Left cardiac atrium (tissue), 4 donors: ENCODE measurements around the gene PLEKHA7. TPM values are rescaled to one million over a fixed set of nuclear protein-coding genes. Genes with fewer than 3 reads are reported as not detected.
"Not testable (repeated sequence)": the region's sequence is repeated elsewhere in the genome, so short reads cannot be mapped to it uniquely, and the experiment has no call there.

Experiments
- ATAC-seq, 2 donors: fragments of 200-7000 bp; cut with Tn5 transposase; one replicate each; pipeline ENCODE4 v1.9.1; 2020; ENCODE audit warnings: mild to moderate bottlenecking in 2 of 2, moderate library complexity in 2 of 2
- DNase-seq: peaks from one replicate; pipeline ENCODE4 v3.0.0-alpha.2; 2020
- intact Hi-C, 2 donors: fragments of 100-400 bp; cut with DNase I; formaldehyde crosslinking; loops; one replicate each; pipeline versions ENCODE4 v1.14.1 to v1.15.1; 2022 to 2023
- long read RNA-seq: library from polyadenylated mRNA; unstranded; transcript quantifications from one replicate; pipeline ENCODE4 v2.0.0, GENCODE V29; 2021
- total RNA-seq, 2 donors: library from RNA; stranded (reverse); fragmentation: NEBNext Ultra II Directional; extraction: Animal tissue kit (Norgen Biotek cat#: 25700); gene quantifications; one replicate each; pipeline ENCODE4 v1.2.1, GENCODE V29; 2021
- donor health status: DM: no; HTN: yes; CAD: no.
- donor health status: DM: no; HTN: yes; CAD: no; lungs with severe emphysema.
- donor health status: DM: yes; HTN: yes; CAD: no.
- donor health status: Dilated cardiomyopathy.

Gene PLEKHA7
- total RNA-seq: 10 to 100 TPM; 23.6 to 31.1 TPM
- long read RNA-seq, partial matches to known transcripts: 10 of 17 reads
- long read RNA-seq, other reads (novel, unspliced or antisense): 6 of 17 reads

DNA sequence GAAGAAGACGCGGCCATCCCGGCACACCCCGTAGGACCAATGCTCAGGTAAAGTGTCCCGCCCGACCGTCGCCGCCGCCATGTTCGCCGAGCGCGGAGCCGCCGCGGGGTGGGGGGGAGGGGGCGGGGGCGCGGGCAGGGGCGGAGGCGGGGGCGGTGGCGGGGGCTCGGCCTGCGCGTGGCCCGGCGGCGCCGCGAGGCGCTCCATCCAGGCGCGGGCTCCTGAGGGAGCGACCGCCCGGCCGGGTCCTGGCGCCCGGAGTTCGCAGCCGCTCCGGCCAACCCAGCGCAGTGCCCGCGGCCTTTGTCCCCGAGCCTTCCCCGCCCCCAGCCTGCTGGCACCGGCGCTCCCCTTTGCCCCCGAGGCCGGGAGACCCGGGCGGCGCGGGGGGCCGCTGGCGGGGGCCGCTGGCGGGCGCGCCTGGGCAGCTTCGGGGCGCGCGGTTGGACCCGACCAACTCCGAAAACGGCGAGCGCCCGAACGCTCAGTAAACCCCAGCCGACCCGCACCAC is at the start of gene PLEKHA7:
TSS of gene PLEKHA7 (minus strand) at position 94 of the 512 bp plus-strand sequence. CDS start at position 81, 13 bp downstream.
- intact Hi-C loops: loop anchor here (5.0 to 10.0 kb wide), 2 partner anchors 50 to 67 kb away; no protein-coding TSS in a partner anchor
- ATAC-seq (peak; percentile 14 to 72), DNase-seq (no peak)

DNA sequence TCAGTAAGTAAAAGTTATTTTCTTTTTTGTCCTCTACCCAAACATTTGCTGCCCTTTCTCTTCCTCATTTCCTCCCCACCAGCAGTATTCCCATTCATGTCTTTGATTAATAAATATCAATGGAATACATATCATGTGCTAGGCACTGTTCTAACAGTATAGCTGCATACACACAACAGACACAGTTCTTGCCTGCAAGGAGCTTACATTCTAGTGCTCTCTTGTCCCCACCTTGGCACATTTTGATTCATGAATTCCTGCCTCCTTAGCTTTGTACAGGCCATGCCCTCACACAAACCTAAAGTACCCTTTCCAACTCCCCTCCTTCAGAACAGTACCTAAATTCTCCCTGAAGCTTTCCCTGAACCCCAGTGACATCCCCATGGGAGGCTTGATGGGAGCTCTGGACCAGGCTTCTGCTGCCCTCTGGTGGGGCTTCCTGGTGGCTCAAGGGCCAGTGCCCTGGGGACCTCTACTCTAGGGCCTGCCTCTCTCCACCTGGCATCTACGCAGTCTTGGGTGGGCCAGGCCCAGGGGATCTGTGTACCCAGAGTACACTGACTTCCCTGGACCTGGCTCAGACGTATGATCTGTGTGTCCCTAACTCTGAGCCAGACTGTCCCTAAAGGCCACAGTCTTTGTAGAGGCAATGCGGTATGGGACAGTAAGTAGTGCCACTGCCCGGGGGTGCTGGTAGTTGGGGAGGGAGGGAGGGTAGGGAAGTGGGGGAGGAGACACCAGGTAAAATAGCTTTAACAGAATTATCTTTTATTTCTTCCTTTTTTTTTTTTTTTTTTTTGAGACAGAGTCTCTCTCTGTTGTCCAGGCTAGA is 49.2 kb upstream of the PLEKHA7 start:
- peak; percentile 62 for DNase-seq
- ATAC-seq: peak; percentile 94 to 95
- intact Hi-C loops: loop anchor here (1.0 to 10.0 kb wide), 6 partner anchors 49 to 279 kb away; partner anchors contain the start of gene PLEKHA7 (in 1 of the 2)

DNA sequence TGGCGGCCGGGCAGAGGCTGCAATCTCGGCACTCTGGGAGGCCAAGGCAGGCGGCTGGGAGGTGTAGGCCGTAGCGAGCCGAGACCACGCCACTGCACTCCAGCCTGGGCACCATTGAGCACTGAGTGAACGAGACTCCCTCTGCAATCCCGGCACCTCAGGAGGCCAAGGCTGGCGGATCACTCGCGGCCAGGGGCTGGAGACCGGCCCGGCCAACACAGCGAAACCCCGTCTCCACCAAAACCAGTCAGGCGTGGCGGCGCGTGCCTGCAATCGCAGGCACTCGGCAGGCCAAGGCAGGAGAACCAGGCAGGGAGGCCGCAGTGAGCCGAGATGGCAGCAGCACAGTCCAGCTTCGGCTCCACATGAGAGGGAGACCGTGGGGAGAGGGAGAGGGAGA is 36.9 kb upstream of the PLEKHA7 start:
- intact Hi-C loops, ATAC-seq, DNase-seq: not testable (repeated sequence)

DNA sequence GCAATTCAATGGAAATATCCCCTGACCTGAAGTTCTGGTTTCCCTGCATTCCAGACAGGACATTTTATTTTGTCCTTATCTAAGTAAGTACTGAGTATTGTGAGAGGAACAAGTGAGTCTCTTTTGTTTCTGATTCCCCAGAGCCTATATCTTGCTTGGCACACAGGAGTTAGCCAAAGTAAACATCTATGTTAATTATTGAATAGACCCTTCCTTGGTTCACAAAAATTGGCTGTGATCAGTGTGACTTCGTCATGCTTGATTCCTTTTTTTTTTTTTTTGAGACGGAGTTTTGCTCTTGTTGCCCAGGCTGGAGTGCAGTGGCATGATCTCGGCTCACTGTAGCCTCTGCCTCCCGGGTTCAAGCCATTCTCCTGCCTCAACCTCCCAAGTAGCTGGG is 34.3 kb upstream of the PLEKHA7 start:
- intact Hi-C loops, DNase-seq, ATAC-seq: not testable (repeated sequence)

GRCh38 chr11:17046690-17047089 is 32.5 kb upstream of the PLEKHA7 start:
- no peak for ATAC-seq
- DNase-seq: no peak
- intact Hi-C loops: no loop called here

DNA sequence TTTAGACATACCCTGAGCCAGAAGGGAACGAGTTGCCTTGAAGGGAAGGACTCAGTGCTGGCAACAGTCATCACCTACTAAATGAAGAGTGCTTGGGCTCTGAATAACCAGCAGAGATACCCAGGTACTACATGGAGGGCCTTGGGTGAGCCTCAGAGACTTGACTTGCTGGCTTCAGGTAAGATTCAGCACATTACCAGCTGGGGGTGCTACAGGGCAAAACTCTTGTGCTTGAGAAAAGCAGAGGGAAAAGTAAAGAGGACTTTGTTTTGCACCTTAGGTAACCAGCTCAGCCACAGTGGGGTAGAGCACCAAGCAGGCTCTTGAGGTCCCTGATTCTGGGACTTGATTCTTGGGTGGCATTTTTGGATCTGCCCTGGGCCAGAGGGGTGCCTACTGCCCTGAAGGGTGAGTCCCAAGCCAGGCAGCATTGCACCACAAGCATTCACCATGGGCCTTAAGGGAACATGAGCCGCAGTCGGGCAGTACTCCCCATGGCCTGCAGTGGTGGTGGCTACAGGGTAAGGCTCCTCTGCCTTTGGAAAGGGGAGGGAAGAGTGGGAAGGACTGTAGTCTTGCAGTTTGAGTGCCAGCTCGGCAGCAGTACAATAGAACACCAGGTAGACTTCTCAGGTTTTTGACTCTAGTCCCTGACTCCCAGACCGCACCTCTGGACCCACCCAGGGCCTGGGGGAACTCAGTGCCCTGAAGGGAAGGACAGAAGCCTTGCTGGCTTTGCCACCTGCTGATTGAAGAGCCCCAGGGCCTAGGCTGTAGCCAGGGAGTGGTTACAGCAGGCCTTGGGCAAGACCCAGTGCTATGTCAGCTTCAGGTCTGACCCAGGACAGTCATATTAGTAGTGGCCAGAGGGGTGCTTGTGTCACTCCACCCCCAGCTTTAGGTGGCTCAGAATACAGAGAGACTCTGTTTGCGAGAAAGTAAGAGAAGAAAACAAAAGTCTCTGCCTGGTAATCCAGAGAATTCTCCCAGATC is 22.7 kb upstream of the PLEKHA7 start:
- ATAC-seq (no peak), DNase-seq (no peak)
- intact Hi-C loops: no loop called here

DNA sequence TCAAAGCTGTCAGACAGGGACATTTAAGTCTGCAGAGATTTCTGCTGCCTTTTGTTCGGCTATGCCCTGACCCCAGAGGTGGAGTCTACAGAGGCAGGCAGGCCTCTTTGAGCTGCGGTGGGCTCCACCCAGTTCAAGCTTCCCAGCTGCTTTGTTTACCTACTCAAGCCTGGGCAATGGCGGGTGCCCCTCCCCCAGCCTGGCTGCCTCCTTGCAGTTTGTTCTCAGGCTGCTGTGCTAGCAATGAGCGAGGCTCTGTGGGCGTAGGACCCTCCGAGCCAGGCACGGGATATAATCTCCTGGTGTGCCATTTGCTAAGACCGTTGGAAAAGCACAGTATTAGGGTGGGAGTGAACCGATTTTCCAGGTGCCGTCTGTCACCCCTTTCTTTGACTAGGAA is 19.8 kb upstream of the PLEKHA7 start:
- ATAC-seq, intact Hi-C loops: not testable (repeated sequence)

GRCh38 chr11:17026487-17027082 is 12.4 kb upstream of the PLEKHA7 start:
- no peak for DNase-seq
- ATAC-seq: no peak
- intact Hi-C loops: no loop called here

More for the DNA sequence above, 19.8 kb upstream of the PLEKHA7 start:
- DNase-seq: not testable (repeated sequence)

GRCh38 chr11:17024924-17025323 is 10.7 kb upstream of the PLEKHA7 start:
- ATAC-seq (no peak), DNase-seq (no peak)
- intact Hi-C loops: no loop called here

- intact Hi-C loops: no loop called here
- DNase-seq (no peak), ATAC-seq (no peak)
These were observed 7.3 kb upstream of the PLEKHA7 start for GRCh38 chr11:17021511-17021910.

DNA sequence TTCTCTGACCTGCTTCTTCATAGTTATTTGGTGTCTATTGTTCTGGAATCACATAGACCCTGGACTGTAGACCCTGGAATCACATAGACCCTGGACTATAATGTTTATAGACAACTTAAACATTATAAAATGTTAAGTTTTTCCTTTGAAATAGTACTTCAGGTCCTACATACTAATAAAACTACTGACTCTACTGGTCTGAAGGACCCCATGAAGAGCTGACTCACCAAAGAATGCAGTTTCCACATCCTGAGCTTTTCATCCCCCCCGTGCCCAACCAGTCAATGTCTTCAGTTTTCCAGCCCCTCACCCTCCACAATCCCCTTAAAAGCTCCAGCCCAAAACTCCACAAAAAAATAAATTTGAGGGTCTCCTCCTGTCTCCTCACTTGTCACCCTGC is 6.6 kb upstream of the PLEKHA7 start:
- DNase-seq (no peak), ATAC-seq (no peak)
- intact Hi-C loops: no loop called here

DNA sequence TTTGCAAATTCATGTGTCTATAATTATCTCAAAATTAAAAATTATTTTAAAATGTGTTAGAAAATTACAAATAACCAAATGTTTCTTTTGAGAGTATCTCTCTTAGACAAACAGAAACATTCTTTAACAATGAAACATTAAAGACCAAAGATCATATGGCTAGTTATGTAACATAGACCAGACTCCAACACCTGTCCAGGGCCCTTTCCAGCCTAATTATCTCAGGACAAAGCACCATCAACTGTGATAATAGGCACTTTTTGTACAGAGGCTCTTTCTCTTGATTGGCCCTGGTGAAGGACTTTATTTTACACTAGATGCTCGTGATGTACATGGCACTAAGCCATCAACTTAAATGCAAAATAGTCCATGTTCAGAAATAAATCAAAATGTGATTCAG is 5.0 kb upstream of the PLEKHA7 start:
- ATAC-seq (no peak), DNase-seq (no peak)
- intact Hi-C loops: loop anchor here in 1 of 2 donors (10.0 kb wide), 1 partner anchor 46 kb away; no protein-coding TSS in a partner anchor

DNA sequence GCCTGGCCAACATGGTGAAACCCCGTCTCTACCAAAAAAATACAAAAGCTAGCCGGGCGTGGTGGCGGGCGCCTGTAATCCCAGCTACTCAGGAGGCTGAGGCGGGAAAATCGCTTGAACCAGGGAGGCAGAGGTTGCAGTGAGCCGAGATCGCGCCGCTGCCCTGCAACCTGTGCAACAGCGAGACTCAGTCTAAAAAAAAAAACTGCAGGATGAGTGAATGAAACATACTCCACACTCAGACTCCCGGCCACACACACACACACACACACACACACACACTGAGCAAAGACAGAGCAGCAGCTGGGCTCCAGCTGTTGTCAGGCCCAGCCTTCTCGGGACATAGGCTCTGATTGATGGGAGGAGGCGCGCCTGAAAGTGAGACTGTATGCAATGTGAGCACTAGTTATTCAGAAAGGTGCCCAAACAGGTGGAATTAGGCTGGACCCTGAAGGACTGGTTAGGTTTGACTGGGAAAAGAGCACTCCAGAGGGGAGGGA is 1.5 kb upstream of the PLEKHA7 start:
- intact Hi-C loops: loop anchor here in 1 of 2 donors (10.0 kb wide), 1 partner anchor 49 kb away; no protein-coding TSS in a partner anchor
- ATAC-seq (peak in 1 of 2 donors; percentile 31), DNase-seq (no peak)

GRCh38 chr11:17014833-17015626 is 816 bp upstream of the PLEKHA7 start:
- ATAC-seq (peak in 1 of 2 donors; percentile 5), DNase-seq (peak; percentile 23)
- intact Hi-C loops: loop anchor here (5.0 to 10.0 kb wide), 2 partner anchors 50 to 68 kb away; no protein-coding TSS in a partner anchor

DNA sequence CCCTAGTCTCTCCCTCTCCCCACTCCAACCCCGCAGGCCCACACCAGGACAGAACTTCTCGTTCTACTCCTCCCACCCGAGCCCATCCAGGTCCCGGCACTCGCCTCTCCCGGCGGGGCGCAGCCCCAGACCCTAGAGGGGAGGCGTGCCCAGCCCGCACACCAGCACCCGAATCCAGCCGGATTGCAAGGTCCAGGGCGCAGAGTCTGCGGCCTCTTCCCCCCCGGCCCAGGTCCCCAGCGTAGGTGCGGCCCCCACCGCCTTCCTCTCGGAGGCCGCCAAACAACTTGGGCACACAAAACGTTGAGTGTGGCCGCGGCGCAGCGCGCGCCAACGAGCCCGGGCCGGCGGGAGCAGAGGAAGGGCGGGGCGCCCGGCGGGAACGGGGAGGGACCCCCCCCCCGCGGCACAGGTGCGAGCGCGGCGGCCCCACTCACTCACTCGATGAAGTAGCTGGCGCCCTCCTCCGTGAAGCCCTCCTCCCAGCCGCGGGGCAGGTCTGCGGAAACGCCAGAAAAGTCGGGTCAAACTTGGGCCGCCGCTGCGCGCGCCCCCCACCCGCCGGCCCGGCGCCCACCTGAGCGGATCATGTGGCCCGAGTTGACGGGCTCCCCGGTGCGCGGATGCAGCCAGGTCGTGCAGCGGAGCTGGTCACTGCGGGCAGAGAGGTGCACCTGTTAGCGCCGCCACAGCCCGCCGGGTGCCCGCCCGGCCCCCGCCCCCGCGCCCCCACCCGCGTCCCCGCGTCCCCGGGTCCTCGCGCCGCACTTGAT is 480 bp downstream of the PLEKHA7 start:
- peak; percentile 44 to 56 for ATAC-seq
- peak; percentile 31 for DNase-seq
- intact Hi-C loops: loop anchor here (5.0 to 10.0 kb wide), 2 partner anchors 51 to 66 kb away; no protein-coding TSS in a partner anchor

GRCh38 chr11:17012712-17013547 is 1.3 kb downstream of the PLEKHA7 start:
- peak; percentile 55 for DNase-seq
- intact Hi-C loops: loop anchor here (5.0 to 10.0 kb wide), 2 partner anchors 52 to 66 kb away; no protein-coding TSS in a partner anchor
- ATAC-seq: peak; percentile 77 to 87
